ENCODE data around the gene PALLD.

GRCh38 chr4:168574581-168575295 lies 77.9 kb downstream of the PALLD start:
- TF ChIP-seq CTCF (IDR thresholded peaks at IDR 0.05) = no peak
- TF ChIP-seq POLR2A (IDR thresholded peaks at IDR 0.05) = no peak
